OCI-LY1 (cell line): ENCODE data around the gene SLC23A2.

ENCODE experiments used
- H2AFZ ChIP-seq: fragments of 200-600 bp; sonication (generic), shearing (Covaris generic); 2 replicates; pipeline ENCODE4 v1.6.0; 2014; ENCODE audit warnings: antibody characterized with exemption, mild to moderate bottlenecking, low read length
- H3F3A ChIP-seq: fragments of 200-600 bp; sonication (generic), shearing (Covaris generic); 2 replicates; pipeline ENCODE4 v1.6.0; 2014; ENCODE audit warnings: mild to moderate bottlenecking, antibody characterized with exemption, low read length, moderate library complexity; ENCODE audit not compliant: insufficient read depth
- H3K27ac ChIP-seq: fragments of 200-600 bp; sonication (generic); 2 replicates; pipeline ENCODE4 v1.5.1; 2014; ENCODE audit warnings: low read length, mixed run types, mild to moderate bottlenecking, low read depth; ENCODE audit not compliant: poor library complexity, severe bottlenecking
- H3K27me3 ChIP-seq: fragments of 200-600 bp; sonication (generic); 2 replicates; pipeline ENCODE4 v1.6.0; 2014; ENCODE audit warnings: antibody characterized with exemption, mild to moderate bottlenecking, low read length, moderate library complexity; ENCODE audit not compliant: insufficient read depth
- H3K36me3 ChIP-seq: fragments of 200-600 bp; sonication (generic); 2 replicates; pipeline ENCODE4 v1.6.1; 2014; ENCODE audit warnings: mild to moderate bottlenecking, antibody characterized with exemption, low read length, moderate library complexity, mixed read lengths; ENCODE audit not compliant: insufficient read depth
- H3K4me1 ChIP-seq: fragments of 200-600 bp; sonication (generic); 2 replicates; pipeline ENCODE4 v1.5.1; 2014; ENCODE audit warnings: mild to moderate bottlenecking, low read length, moderate library complexity; ENCODE audit not compliant: insufficient read depth, severe bottlenecking
- H3K4me2 ChIP-seq: fragments of 200-600 bp; sonication (generic), shearing (Covaris generic); 2 replicates; pipeline ENCODE4 v1.6.1; 2014; ENCODE audit warnings: low read length
- H3K4me3 ChIP-seq: fragments of 200-600 bp; sonication (generic); 2 replicates; pipeline ENCODE4 v1.5.1; 2014; ENCODE audit warnings: low read length, low read depth, mild to moderate bottlenecking, mixed read lengths; ENCODE audit not compliant: poor library complexity, severe bottlenecking
- H3K79me2 ChIP-seq: fragments of 200-600 bp; shearing (Covaris generic); 2 replicates; pipeline ENCODE4 v1.6.1; 2016; ENCODE audit warnings: mixed run types, low read length, mixed read lengths; ENCODE audit not compliant: insufficient read depth
- H3K9ac ChIP-seq: fragments of 200-600 bp; sonication (generic), shearing (Covaris generic); 2 replicates; pipeline ENCODE4 v1.6.1; 2014; ENCODE audit warnings: mild to moderate bottlenecking, low read length, mixed read lengths
- H3K9me2 ChIP-seq: fragments of 200-600 bp; sonication (generic), shearing (Covaris generic); 2 replicates; pipeline ENCODE4 v1.6.1; 2014; ENCODE audit warnings: low read depth, mild to moderate bottlenecking, low read length, mixed read lengths
- H3K9me3 ChIP-seq: fragments of 200-600 bp; shearing (Covaris generic); 2 replicates; pipeline ENCODE4 v1.6.1; 2014; ENCODE audit warnings: low read length, mixed read lengths
- H4K20me1 ChIP-seq: fragments of 200-600 bp; sonication (generic), shearing (Covaris generic); 2 replicates; pipeline ENCODE4 v1.6.0; 2016; ENCODE audit warnings: mild to moderate bottlenecking, low read length; ENCODE audit not compliant: insufficient read depth
- EZH2 ChIP-seq: fragments of 200-600 bp; sonication (generic), shearing (Covaris generic); IDR thresholded peaks from 2 replicates; pipeline ENCODE4 v1.8.0; 2017; ENCODE audit warnings: borderline replicate concordance, mixed run types, mild to moderate bottlenecking, antibody characterized with exemption, low read length, moderate library complexity, mixed read lengths
- TF ChIP-seq, protein P1 (sequence below): fragments of 200-600 bp; sonication (generic), shearing (Covaris generic); IDR thresholded peaks from 2 replicates; pipeline ENCODE4 v1.5.1; 2017; ENCODE audit warnings: mild to moderate bottlenecking, antibody characterized with exemption, low read length, moderate library complexity, mixed read lengths

Gene SLC23A2

DNA sequence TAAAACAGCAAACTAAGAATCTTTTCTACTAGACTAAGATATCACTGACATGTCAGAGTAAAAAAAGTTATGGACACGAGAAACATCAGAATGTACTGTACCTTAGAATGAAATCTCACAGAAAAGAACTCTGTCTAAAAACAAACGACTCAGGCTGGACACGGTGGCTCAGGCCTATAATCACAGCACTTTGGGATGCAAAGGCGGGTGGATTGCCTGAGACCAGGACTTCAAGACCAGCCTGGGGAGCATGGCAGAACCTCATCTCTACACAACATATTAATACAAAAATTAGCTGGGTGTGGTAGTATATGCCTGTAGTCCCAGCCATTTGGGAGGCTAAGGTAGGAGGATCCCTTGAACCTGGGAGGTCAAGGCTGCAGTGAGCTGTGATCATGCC, 157.0 kb downstream of the SLC23A2 start:
- H3K79me2 ChIP-seq: no peaks in the 10 kb centered on the region
- H4K20me1 ChIP-seq: no peaks in the 10 kb centered on the region
- H3K9ac ChIP-seq: no peak overlapping the region
- H3K9me3 ChIP-seq: no peaks in the 10 kb centered on the region
- no peak overlapping the region for H3K4me3 ChIP-seq
- no peaks in the 10 kb centered on the region; the same call in 1 of the 2 replicates for H3K36me3 ChIP-seq
- no peaks in the 10 kb centered on the region for H3K9me2 ChIP-seq
- no peak overlapping the region for H2AFZ ChIP-seq
- H3K4me2 ChIP-seq: no peak overlapping the region
- no peak for TF ChIP-seq EZH2
- TF ChIP-seq, protein P1, sequence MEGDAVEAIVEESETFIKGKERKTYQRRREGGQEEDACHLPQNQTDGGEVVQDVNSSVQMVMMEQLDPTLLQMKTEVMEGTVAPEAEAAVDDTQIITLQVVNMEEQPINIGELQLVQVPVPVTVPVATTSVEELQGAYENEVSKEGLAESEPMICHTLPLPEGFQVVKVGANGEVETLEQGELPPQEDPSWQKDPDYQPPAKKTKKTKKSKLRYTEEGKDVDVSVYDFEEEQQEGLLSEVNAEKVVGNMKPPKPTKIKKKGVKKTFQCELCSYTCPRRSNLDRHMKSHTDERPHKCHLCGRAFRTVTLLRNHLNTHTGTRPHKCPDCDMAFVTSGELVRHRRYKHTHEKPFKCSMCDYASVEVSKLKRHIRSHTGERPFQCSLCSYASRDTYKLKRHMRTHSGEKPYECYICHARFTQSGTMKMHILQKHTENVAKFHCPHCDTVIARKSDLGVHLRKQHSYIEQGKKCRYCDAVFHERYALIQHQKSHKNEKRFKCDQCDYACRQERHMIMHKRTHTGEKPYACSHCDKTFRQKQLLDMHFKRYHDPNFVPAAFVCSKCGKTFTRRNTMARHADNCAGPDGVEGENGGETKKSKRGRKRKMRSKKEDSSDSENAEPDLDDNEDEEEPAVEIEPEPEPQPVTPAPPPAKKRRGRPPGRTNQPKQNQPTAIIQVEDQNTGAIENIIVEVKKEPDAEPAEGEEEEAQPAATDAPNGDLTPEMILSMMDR: no peak
- H3K27ac ChIP-seq: no peak overlapping the region
- H3K27me3 ChIP-seq: no peaks in the 10 kb centered on the region
- no peaks in the 10 kb centered on the region for H3K4me1 ChIP-seq
- H3F3A ChIP-seq: no peaks in the 10 kb centered on the region

DNA sequence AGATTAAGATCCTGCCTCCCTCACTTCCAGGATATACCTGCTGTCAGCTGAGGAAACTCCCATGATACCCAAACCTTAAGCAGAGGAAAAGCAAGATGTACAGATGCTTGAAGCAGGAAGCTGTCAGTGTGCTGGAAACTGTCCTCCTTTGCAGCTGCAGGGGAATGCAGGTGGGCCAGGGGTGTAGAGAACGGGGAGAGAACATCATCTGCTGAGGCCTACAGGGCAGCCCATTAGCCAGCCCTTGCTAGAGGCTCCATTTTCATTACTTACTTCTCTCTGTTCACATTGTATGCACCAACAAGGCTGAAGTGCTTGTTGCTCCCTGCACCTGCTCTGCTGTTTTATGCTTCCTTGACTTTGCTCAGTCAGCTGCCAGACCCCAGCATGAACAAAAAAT, 160.5 kb downstream of the SLC23A2 start:
- Histone ChIP-seq H3K9me3 (no peaks in the 10 kb centered on the region), H3K4me2 (no peak overlapping the region), H3K9me2 (no peaks in the 10 kb centered on the region), H3F3A (no peaks in the 10 kb centered on the region), H2AFZ (no peak overlapping the region), H3K4me1 (no peaks in the 10 kb centered on the region), H3K9ac (no peak overlapping the region), H3K27ac (no peak overlapping the region), H4K20me1 (no peaks in the 10 kb centered on the region), H3K27me3 (no peaks in the 10 kb centered on the region), H3K36me3 (no peaks in the 10 kb centered on the region; the same call in 1 of the 2 replicates), H3K4me3 (no peak overlapping the region), H3K79me2 (no peaks in the 10 kb centered on the region)
- TF ChIP-seq, protein P1: no peak
- no peak for TF ChIP-seq EZH2

- no peaks in the 10 kb centered on the region for H3K4me1 ChIP-seq
- no peaks in the 10 kb centered on the region for H3K79me2 ChIP-seq
- H2AFZ ChIP-seq: no peak overlapping the region
- H3F3A ChIP-seq: no peaks in the 10 kb centered on the region
- no peak overlapping the region for H3K27ac ChIP-seq
- no peak overlapping the region for H3K9ac ChIP-seq
- no peaks in the 10 kb centered on the region for H3K9me2 ChIP-seq
- TF ChIP-seq EZH2: no peak
- TF ChIP-seq, protein P1: no peak
- no peaks in the 10 kb centered on the region for H3K9me3 ChIP-seq
- no peak overlapping the region for H3K4me3 ChIP-seq
- no peaks in the 10 kb centered on the region; the same call in 1 of the 2 replicates for H3K36me3 ChIP-seq
- H4K20me1 ChIP-seq: no peaks in the 10 kb centered on the region
- no peak overlapping the region for H3K4me2 ChIP-seq
- no peaks in the 10 kb centered on the region for H3K27me3 ChIP-seq
Observed at GRCh38 chr20:4838526-4838925, 162.8 kb downstream of the SLC23A2 start.
